ENCODE results near the gene PACRG. TPM values are rescaled to one million over a fixed set of nuclear protein-coding genes. Genes with fewer than 3 reads are reported as not detected.
"Not testable (repeated sequence)": the region's sequence is repeated elsewhere in the genome, so short reads cannot be mapped to it uniquely, and the experiment has no call there.

The PACRG gene
- not detected for polyA plus RNA-seq (2012; ENCODE audit: low read depth, missing spikeins)

DNA sequence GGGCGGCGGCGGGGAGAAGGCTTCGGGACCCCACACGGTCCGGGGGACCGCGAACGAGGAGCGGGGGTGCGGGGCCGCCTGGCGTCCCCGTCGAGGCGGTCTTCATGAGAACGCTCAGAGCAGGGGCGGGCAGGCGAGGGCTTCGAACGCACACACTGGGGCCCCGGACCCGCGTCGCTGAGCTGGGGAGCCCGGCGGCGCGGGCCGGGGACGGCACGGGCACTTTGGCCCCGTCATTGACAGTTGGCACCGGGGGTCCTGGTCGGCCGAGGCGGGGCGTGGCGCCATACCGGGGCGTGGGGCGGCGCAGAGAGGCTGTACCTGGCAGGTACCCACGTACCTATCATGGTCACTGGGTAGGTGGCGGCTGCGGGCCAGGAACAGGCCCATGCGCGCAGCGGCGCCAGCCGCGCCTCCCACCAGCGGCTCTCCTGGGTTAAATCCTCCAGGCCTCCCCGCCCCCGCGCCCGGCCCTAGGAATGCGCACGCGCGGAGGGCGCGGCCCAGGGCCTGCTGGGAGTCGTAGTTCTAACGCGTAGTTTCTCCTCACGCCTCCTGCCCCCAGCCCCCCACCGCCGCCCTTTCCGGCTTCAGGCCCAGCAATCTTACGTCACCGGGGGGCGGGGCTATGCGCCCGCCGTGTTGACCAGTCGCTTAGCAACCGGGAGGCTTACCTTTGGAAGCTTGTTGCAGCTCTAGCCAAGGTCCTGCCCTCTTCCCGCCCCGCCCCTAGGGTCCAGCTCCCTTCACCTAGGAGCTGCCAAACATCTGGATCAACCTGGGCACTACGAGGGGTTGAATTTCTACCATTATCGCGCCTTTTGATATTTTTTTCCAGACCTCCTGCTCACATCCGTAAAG is at the start of gene PACRG, which contains the start of gene PRKN:
Gene PACRG (plus strand): TSS at position 653 of the 861 bp plus-strand sequence.
Gene PRKN (minus strand): TSS at position 445 of the 861 bp plus-strand sequence.
- TF ChIP-seq POLR2AphosphoS5 (IDR thresholded peaks at IDR 0.05; ENCODE audit: low read depth, low read length) (no peak), POU2F2 (IDR thresholded peaks at IDR 0.05; ENCODE audit: low read depth, low read length) (no peak), PAX5 (IDR thresholded peaks at IDR 0.05; ENCODE audit: insufficient read depth, low read length, severe bottlenecking) (no peak), POLR2A (IDR thresholded peaks at IDR 0.05; ENCODE audit: low read depth, low read length) (no peak), TAF1 (IDR thresholded peaks at IDR 0.05; ENCODE audit: low read depth, low read length) (no peak), SPI1 (IDR thresholded peaks at IDR 0.05; ENCODE audit: low read depth, low read length) (no peak)
- FAIRE-seq (peak; percentile 97), DNase-seq (ENCODE audit: insufficient read length, low spot score) (peak; percentile 92)

GRCh38 chr6:162678896-162679295 is 48.9 kb upstream of the PACRG start:
- FAIRE-seq; DNase-seq (ENCODE audit: insufficient read length, low spot score): not testable (repeated sequence)

- FAIRE-seq (no peak), DNase-seq (ENCODE audit: insufficient read length, low spot score) (no peak)
- TF ChIP-seq POLR2AphosphoS5 (IDR thresholded peaks at IDR 0.05; ENCODE audit: low read depth, low read length) (no peak), TAF1 (IDR thresholded peaks at IDR 0.05; ENCODE audit: low read depth, low read length) (no peak), PAX5 (IDR thresholded peaks at IDR 0.05; ENCODE audit: insufficient read depth, low read length, severe bottlenecking) (no peak), POLR2A (IDR thresholded peaks at IDR 0.05; ENCODE audit: low read depth, low read length) (no peak), SPI1 (IDR thresholded peaks at IDR 0.05; ENCODE audit: low read depth, low read length) (no peak), POU2F2 (IDR thresholded peaks at IDR 0.05; ENCODE audit: low read depth, low read length) (no peak)
Measured at GRCh38 chr6:162679681-162680080, 48.1 kb upstream of the PACRG start.

GRCh38 chr6:162680367-162680766 is 47.4 kb upstream of the PACRG start:
- TF ChIP-seq TAF1 (IDR thresholded peaks at IDR 0.05; ENCODE audit: low read depth, low read length): no peak
- no peak for TF ChIP-seq POU2F2 (IDR thresholded peaks at IDR 0.05; ENCODE audit: low read depth, low read length)
- no peak for TF ChIP-seq POLR2A (IDR thresholded peaks at IDR 0.05; ENCODE audit: low read depth, low read length)
- TF ChIP-seq POLR2AphosphoS5 (IDR thresholded peaks at IDR 0.05; ENCODE audit: low read depth, low read length): no peak
- TF ChIP-seq PAX5 (IDR thresholded peaks at IDR 0.05; ENCODE audit: insufficient read depth, low read length, severe bottlenecking): no peak
- no peak for TF ChIP-seq SPI1 (IDR thresholded peaks at IDR 0.05; ENCODE audit: low read depth, low read length)
- DNase-seq (ENCODE audit: insufficient read length, low spot score): no peak
- no peak for FAIRE-seq

DNA sequence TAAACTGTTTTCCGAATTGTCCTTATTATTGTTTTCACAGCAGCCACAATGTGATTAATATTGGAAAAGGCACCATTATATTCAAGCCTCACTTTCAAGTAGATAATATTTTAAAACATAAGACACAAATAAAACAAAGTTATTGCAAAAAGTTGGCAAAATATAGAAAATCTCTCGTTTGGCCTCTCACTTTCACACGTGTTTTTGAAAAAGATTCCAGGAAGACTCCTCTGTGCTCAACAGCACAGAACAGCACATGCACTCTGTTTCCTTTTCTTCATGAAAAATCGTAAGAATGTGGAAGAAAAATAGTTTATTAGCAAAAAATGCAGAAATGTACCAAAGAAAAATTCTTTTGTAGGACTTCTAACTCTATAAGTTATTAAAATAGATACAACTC is 46.9 kb upstream of the PACRG start:
- TF ChIP-seq POU2F2 (IDR thresholded peaks at IDR 0.05; ENCODE audit: low read depth, low read length) (no peak), POLR2A (IDR thresholded peaks at IDR 0.05; ENCODE audit: low read depth, low read length) (no peak), TAF1 (IDR thresholded peaks at IDR 0.05; ENCODE audit: low read depth, low read length) (no peak), POLR2AphosphoS5 (IDR thresholded peaks at IDR 0.05; ENCODE audit: low read depth, low read length) (no peak), SPI1 (IDR thresholded peaks at IDR 0.05; ENCODE audit: low read depth, low read length) (no peak), PAX5 (IDR thresholded peaks at IDR 0.05; ENCODE audit: insufficient read depth, low read length, severe bottlenecking) (no peak)
- DNase-seq (ENCODE audit: insufficient read length, low spot score) (no peak), FAIRE-seq (no peak)

GRCh38 chr6:162681447-162681846 is 46.3 kb upstream of the PACRG start:
- TF ChIP-seq PAX5 (IDR thresholded peaks at IDR 0.05; ENCODE audit: insufficient read depth, low read length, severe bottlenecking) (no peak), POU2F2 (IDR thresholded peaks at IDR 0.05; ENCODE audit: low read depth, low read length) (no peak), TAF1 (IDR thresholded peaks at IDR 0.05; ENCODE audit: low read depth, low read length) (no peak), SPI1 (IDR thresholded peaks at IDR 0.05; ENCODE audit: low read depth, low read length) (no peak)
- FAIRE-seq (no peak), DNase-seq (ENCODE audit: insufficient read length, low spot score) (no peak)

DNA sequence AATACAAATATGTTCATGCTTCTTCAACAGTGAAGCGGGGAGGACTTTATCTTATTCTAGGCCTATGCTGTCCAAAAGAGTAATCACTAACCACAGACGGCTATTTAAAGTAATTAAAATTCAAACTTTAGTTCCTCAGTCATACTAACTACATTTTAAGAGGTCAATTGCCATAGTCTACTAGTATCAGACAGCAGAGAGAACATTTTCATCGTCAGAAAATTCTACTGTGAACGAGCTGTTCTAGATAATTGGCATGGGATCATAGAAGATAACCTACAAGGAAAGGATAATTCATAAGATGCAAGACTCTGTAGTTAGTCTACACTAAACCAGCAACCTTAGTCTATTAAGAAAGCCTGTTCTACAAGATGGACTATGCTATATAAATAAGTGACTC is 44.6 kb upstream of the PACRG start:
- no peak for FAIRE-seq
- TF ChIP-seq TAF1 (IDR thresholded peaks at IDR 0.05; ENCODE audit: low read depth, low read length) (no peak), POLR2AphosphoS5 (IDR thresholded peaks at IDR 0.05; ENCODE audit: low read depth, low read length) (no peak), POU2F2 (IDR thresholded peaks at IDR 0.05; ENCODE audit: low read depth, low read length) (no peak), SPI1 (IDR thresholded peaks at IDR 0.05; ENCODE audit: low read depth, low read length) (no peak)
- no peak for DNase-seq (ENCODE audit: insufficient read length, low spot score)

DNA sequence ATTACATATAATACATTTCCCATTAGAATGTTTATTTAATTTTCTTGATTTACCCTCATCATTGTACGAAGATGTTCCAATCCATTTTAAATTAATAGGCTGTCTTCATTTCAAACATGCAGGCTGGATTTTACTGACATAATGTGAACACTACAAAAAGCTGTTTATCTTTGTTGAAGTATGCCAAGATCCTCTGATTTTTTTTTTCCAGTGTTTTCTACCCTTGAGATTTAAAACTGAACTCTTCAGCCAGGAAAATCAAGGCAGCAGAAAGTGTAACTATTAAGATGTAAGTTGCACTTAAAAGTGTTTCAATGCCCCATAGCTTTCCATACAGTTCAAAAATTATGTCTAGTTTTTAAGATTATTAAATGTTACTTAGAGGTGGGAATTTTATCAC is 43.7 kb upstream of the PACRG start:
- TF ChIP-seq TAF1 (IDR thresholded peaks at IDR 0.05; ENCODE audit: low read depth, low read length) (no peak), PAX5 (IDR thresholded peaks at IDR 0.05; ENCODE audit: insufficient read depth, low read length, severe bottlenecking) (no peak), POLR2AphosphoS5 (IDR thresholded peaks at IDR 0.05; ENCODE audit: low read depth, low read length) (no peak), POU2F2 (IDR thresholded peaks at IDR 0.05; ENCODE audit: low read depth, low read length) (no peak), SPI1 (IDR thresholded peaks at IDR 0.05; ENCODE audit: low read depth, low read length) (no peak), POLR2A (IDR thresholded peaks at IDR 0.05; ENCODE audit: low read depth, low read length) (no peak)
- FAIRE-seq (no peak), DNase-seq (ENCODE audit: insufficient read length, low spot score) (no peak)

DNA sequence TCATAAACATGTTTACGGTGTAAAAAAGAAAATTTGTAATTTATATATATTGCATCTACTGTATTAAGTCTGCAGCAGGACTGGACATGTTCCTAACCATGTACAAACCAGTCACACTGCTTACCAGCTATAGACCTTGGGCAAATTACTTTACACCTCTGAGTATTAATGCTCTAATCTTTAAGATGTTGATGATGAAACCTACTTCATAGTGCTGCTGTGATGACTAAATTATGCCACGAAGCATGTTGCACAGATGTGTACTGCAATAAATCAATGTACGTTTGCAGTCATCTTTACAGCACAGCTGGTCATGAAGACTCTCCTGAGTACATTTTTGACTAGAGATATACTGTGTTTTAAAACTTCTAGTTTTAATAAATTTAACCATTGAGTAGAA is 42.8 kb upstream of the PACRG start:
- DNase-seq (ENCODE audit: insufficient read length, low spot score): no peak
- TF ChIP-seq PAX5 (IDR thresholded peaks at IDR 0.05; ENCODE audit: insufficient read depth, low read length, severe bottlenecking) (no peak), TAF1 (IDR thresholded peaks at IDR 0.05; ENCODE audit: low read depth, low read length) (no peak), SPI1 (IDR thresholded peaks at IDR 0.05; ENCODE audit: low read depth, low read length) (no peak), POLR2A (IDR thresholded peaks at IDR 0.05; ENCODE audit: low read depth, low read length) (no peak), POU2F2 (IDR thresholded peaks at IDR 0.05; ENCODE audit: low read depth, low read length) (no peak), POLR2AphosphoS5 (IDR thresholded peaks at IDR 0.05; ENCODE audit: low read depth, low read length) (no peak)
- no peak for FAIRE-seq

- DNase-seq (ENCODE audit: insufficient read length, low spot score) (no peak), FAIRE-seq (no peak)
- TF ChIP-seq PAX5 (IDR thresholded peaks at IDR 0.05; ENCODE audit: insufficient read depth, low read length, severe bottlenecking): no peak
- no peak for TF ChIP-seq TAF1 (IDR thresholded peaks at IDR 0.05; ENCODE audit: low read depth, low read length)
- no peak for TF ChIP-seq POLR2AphosphoS5 (IDR thresholded peaks at IDR 0.05; ENCODE audit: low read depth, low read length)
Measured at GRCh38 chr6:162685586-162685985, 42.2 kb upstream of the PACRG start.

All from GM12891 (cell line).